HCT116 (cell line): ENCODE measurements around the gene TRAF3. TPM values are rescaled to one million over a fixed set of nuclear protein-coding genes. Genes with fewer than 3 reads are reported as not detected.

Source experiments
- ATAC-seq: fragments of 200-7000 bp; cut with Tn5 transposase; 2 replicates; pipeline ENCODE4 v1.9.1; 2020; ENCODE audit warnings: mild to moderate bottlenecking, moderate library complexity
- BruUV-seq: library from RNA; stranded (reverse); fragments of 400-500 nt; replicated peaks from 2 replicates; lab custom pipeline; 2021; lab: Mats Ljungman, UMichigan
- CTCF ChIA-PET: fragments of 300-600 bp; sonication (Branson Sonifier 250); formaldehyde crosslinking; loops from one replicate; lab custom pipeline; 2021; ENCODE audit warnings: antibody characterized with exemption; lab: Charles Lee
- POLR2A ChIA-PET: fragments of 300-600, 350-600 bp; sonication (Branson Sonifier 250); formaldehyde crosslinking; loops from one replicate; lab custom pipeline; 2021; ENCODE audit warnings: antibody characterized with exemption; lab: Charles Lee
- RAD21 ChIA-PET, 2 experiments: fragments of 300-600 bp; sonication (Branson Sonifier 250); formaldehyde crosslinking; loops; one replicate each; lab custom pipeline; 2023; ENCODE audit warnings: low total read pairs in 2 of 2; ENCODE audit not compliant: uncharacterized antibody in 2 of 2, unreplicated experiment in 2 of 2, low non-redundant PET in 1 of 2; lab: Charles Lee
- DNase-seq: peaks from one replicate; pipeline ENCODE4 v3.0.0-alpha.2; 2010; ENCODE audit warnings: low read depth, low spot score
- H2AFZ ChIP-seq: fragments of 200-600 bp; shearing (Covaris generic), sonication (generic); 2 replicates; pipeline ENCODE4 v1.6.1; 2017; ENCODE audit warnings: low read depth, mixed run types, mixed read lengths, antibody characterized with exemption, low read length; ENCODE audit not compliant: poor library complexity, severe bottlenecking
- H3K27ac ChIP-seq: 2 replicates; pipeline ENCODE4 v1.5.1; 2012; ENCODE audit warnings: low read depth, low read length
- H3K27me3 ChIP-seq: fragments of 200-600 bp; sonication (generic); 2 replicates; pipeline ENCODE4 v1.6.1; 2016; ENCODE audit warnings: mixed run types, low read length, mixed read lengths; ENCODE audit not compliant: insufficient read depth
- H3K36me3 ChIP-seq, 2 experiments: fragments of 200-500 bp in 1 of 2; fragments of 200-600 bp in 1 of 2; sonication (Bioruptor generic) in 1 of 2; sonication (generic) in 1 of 2; 2 replicates each; pipeline versions ENCODE4 v1.5.1 to v1.6.1; 2014 to 2016; ENCODE audit warnings: low read length in 2 of 2, inconsistent platforms in 1 of 2, mixed read lengths in 1 of 2, mixed run types in 1 of 2; ENCODE audit not compliant: insufficient read depth in 2 of 2, control insufficient read depth in 1 of 2
- H3K4me1 ChIP-seq, 2 experiments: fragments of 200-600 bp in 1 of 2; sonication (generic) in 1 of 2; 2 replicates each; pipeline versions ENCODE4 v1.5.1 to v1.6.1; 2012 to 2017; ENCODE audit warnings: low read length in 2 of 2, inconsistent platforms in 1 of 2, mild to moderate bottlenecking in 1 of 2, mixed read lengths in 1 of 2, mixed run types in 1 of 2, moderate library complexity in 1 of 2; ENCODE audit not compliant: insufficient read depth in 2 of 2, control insufficient read depth in 1 of 2
- H3K4me2 ChIP-seq: fragments of 200-600 bp; sonication (generic); 2 replicates; pipeline ENCODE4 v1.6.1; 2017; ENCODE audit warnings: mixed run types, low read length, mixed read lengths
- H3K4me3 ChIP-seq, 2 experiments: fragments of 200-600 bp in 1 of 2; sonication (generic) in 1 of 2; replicated peaks in 1 of 2; 2 replicates each; pipeline ENCODE4 v1.5.1; 2011 to 2016; ENCODE audit warnings: low read length in 2 of 2, control low read depth in 1 of 2, low read depth in 1 of 2, mild to moderate bottlenecking in 1 of 2, mixed read lengths in 1 of 2, mixed run types in 1 of 2
- H3K79me2 ChIP-seq: fragments of 200-600 bp; sonication (generic); 2 replicates; pipeline ENCODE4 v1.6.1; 2017; ENCODE audit warnings: mild to moderate bottlenecking, mixed run types, low read length, moderate library complexity, mixed read lengths; ENCODE audit not compliant: insufficient read depth
- H3K9ac ChIP-seq: fragments of 200-600 bp; sonication (generic); 2 replicates; pipeline ENCODE4 v1.6.1; 2016; ENCODE audit warnings: low read length, mixed read lengths
- H3K9me2 ChIP-seq: fragments of 200-600 bp; sonication (generic), shearing (Covaris generic); 2 replicates; pipeline ENCODE4 v1.6.1; 2017; ENCODE audit warnings: mixed run types, mild to moderate bottlenecking, moderate library complexity; ENCODE audit not compliant: insufficient read depth
- H3K9me3 ChIP-seq, 2 experiments: fragments of 200-500 bp in 1 of 2; fragments of 200-600 bp in 1 of 2; sonication (Bioruptor generic) in 1 of 2; sonication (generic) in 1 of 2; 2 replicates each; pipeline ENCODE4 v1.6.1; 2014 to 2017; ENCODE audit warnings: low read length in 2 of 2, mixed read lengths in 2 of 2, inconsistent platforms in 1 of 2, low read depth in 1 of 2, mild to moderate bottlenecking in 1 of 2, mixed run types in 1 of 2, moderate library complexity in 1 of 2; ENCODE audit not compliant: control insufficient read depth in 1 of 2, insufficient read depth in 1 of 2
- H4K20me1 ChIP-seq: fragments of 200-600 bp; sonication (generic), shearing (Covaris generic); 2 replicates; pipeline ENCODE4 v1.6.1; 2017; ENCODE audit warnings: mixed run types, mild to moderate bottlenecking, moderate library complexity; ENCODE audit not compliant: insufficient read depth
- ATF3 ChIP-seq: IDR thresholded peaks from 2 replicates; pipeline ENCODE4 v1.6.1; 2012
- CBX3 ChIP-seq: IDR thresholded peaks from 2 replicates; pipeline ENCODE4 v1.6.1; 2012; ENCODE audit warnings: low read depth
- CEBPB ChIP-seq: IDR thresholded peaks from 2 replicates; pipeline ENCODE4 v1.6.1; 2012; ENCODE audit warnings: low read depth
- CTCF ChIP-seq, 3 experiments: fragments of 200-600 bp in 1 of 3; sonication (generic) in 1 of 3; IDR thresholded peaks in 2 of 3; conservative IDR thresholded peaks in 1 of 3; 2 replicates each; pipeline ENCODE4 v1.5.1; 2012 to 2017; ENCODE audit warnings: low read depth in 2 of 3, low read length in 2 of 3, antibody characterized with exemption in 1 of 3, borderline replicate concordance in 1 of 3, control low read depth in 1 of 3, mild to moderate bottlenecking in 1 of 3, mixed read lengths in 1 of 3, mixed run types in 1 of 3, moderate library complexity in 1 of 3; ENCODE audit not compliant: insufficient read depth in 1 of 3
- EGR1 ChIP-seq: IDR thresholded peaks from 2 replicates; pipeline ENCODE4 v1.6.1; 2012; ENCODE audit warnings: low read depth
- ELF1 ChIP-seq: IDR thresholded peaks from 2 replicates; pipeline ENCODE4 v1.6.1; 2012; ENCODE audit warnings: low read depth, borderline replicate concordance
- EZH2phosphoT487 ChIP-seq: fragments of 200-600 bp; IDR thresholded peaks from 2 replicates; pipeline ENCODE4 v1.6.1; 2018; ENCODE audit warnings: antibody characterized with exemption, borderline replicate concordance
- POLR2A ChIP-seq: IDR thresholded peaks from 2 replicates; pipeline ENCODE4 v1.7.0; 2011; ENCODE audit warnings: borderline replicate concordance; ENCODE audit not compliant: insufficient read depth, insufficient read length; ENCODE audit errors: extremely low read depth
- POLR2AphosphoS5 ChIP-seq: IDR thresholded peaks from 2 replicates; pipeline ENCODE4 v1.6.1; 2011; ENCODE audit warnings: mild to moderate bottlenecking, low read depth, low read length, moderate library complexity
- RAD21 ChIP-seq: IDR thresholded peaks from 2 replicates; pipeline ENCODE4 v1.6.1; 2012; ENCODE audit warnings: low read depth, mild to moderate bottlenecking
- TCF7L2 ChIP-seq: IDR thresholded peaks from 2 replicates; pipeline ENCODE4 v1.7.0; 2011; ENCODE audit warnings: borderline replicate concordance, inconsistent platforms; ENCODE audit not compliant: insufficient read depth, insufficient read length; ENCODE audit errors: extremely low read depth
- ZFX ChIP-seq: fragments of 450-650 bp; IDR thresholded peaks from 2 replicates; pipeline ENCODE4 v1.6.1; 2017
- intact Hi-C: fragments of 100-400 bp; cut with micrococcal nuclease; formaldehyde crosslinking; loops from 2 replicates; pipeline ENCODE4 v1.10.0; 2022
- total RNA-seq: library from RNA; stranded (reverse); gene quantifications from one replicate; pipeline ENCODE4 v1.2.1, GENCODE V29; 2021; ENCODE audit not compliant: unreplicated experiment
- TF ChIP-seq, protein P1 (sequence below): IDR thresholded peaks from 2 replicates; pipeline ENCODE4 v1.6.1; 2012; ENCODE audit warnings: low read depth

TRAF3 gene
- total RNA-seq, 1 experiment from 2014 or later: 32.1 TPM

GRCh38 chr14:102910442-102910841, 133.2 kb downstream of the TRAF3 start:
- CTCF ChIA-PET: no interaction called here
- RAD21 ChIA-PET: no interaction called here
- H3K9me2 ChIP-seq: no peaks in the 10 kb centered on the region

GRCh38 chr14:102911541-102911951, 134.3 kb downstream of the TRAF3 start:
- DNase-seq: no peak
- H3K36me3 ChIP-seq: peaks cover 0 to 4% of the 10 kb centered on the region in 2 experiments; a peak in 1 of 4 replicates
- H3K79me2 ChIP-seq: no peaks in the 10 kb centered on the region
- H3K4me3 ChIP-seq: no peak overlapping the region
- no peak for ATAC-seq
- H3K4me2 ChIP-seq: no peak overlapping the region
- CTCF ChIA-PET: no interaction called here
- no peaks in the 10 kb centered on the region for H4K20me1 ChIP-seq
- BruUV-seq: no TSS peak
- no peak overlapping the region for H2AFZ ChIP-seq
- H3K9me3 ChIP-seq: no peaks in the 10 kb centered on the region
- POLR2A ChIA-PET: no interaction called here
- H3K9me2 ChIP-seq: no peaks in the 10 kb centered on the region
- no peak overlapping the region for H3K9ac ChIP-seq
- H3K27ac ChIP-seq: no peak overlapping the region
- intact Hi-C loops: loop anchor here (10.0 kb wide), 1 partner anchor 317 kb away; the partner anchor contains the start of gene RCOR1
- H3K27me3 ChIP-seq: no peaks in the 10 kb centered on the region
- RAD21 ChIA-PET: no interaction called here
- no peaks in the 10 kb centered on the region for H3K4me1 ChIP-seq
- TF ChIP-seq CEBPB (no peak), RAD21 (no peak), EZH2phosphoT487 (no peak), POLR2AphosphoS5 (no peak), TCF7L2 (no peak), ZFX (no peak), POLR2A (no peak), ATF3 (no peak), ELF1 (no peak), CTCF (IDR thresholded peaks at IDR 0.05 in 2 of 3, conservative IDR thresholded peaks at IDR 0.05 in 1 of 3; ENCODE audit: borderline replicate concordance in 1 of 3, insufficient read depth in 1 of 3, low read depth in 2 of 3, low read length in 2 of 3) (no peak), CBX3 (no peak), EGR1 (no peak)

More at GRCh38 chr14:102910442-102910841, 133.2 kb downstream of the TRAF3 start:
- peaks cover 0 to 6% of the 10 kb centered on the region in 2 experiments; a peak in 1 of 4 replicates for H3K36me3 ChIP-seq
- TF ChIP-seq CBX3 (no peak), RAD21 (no peak)
- TF ChIP-seq, protein P1, sequence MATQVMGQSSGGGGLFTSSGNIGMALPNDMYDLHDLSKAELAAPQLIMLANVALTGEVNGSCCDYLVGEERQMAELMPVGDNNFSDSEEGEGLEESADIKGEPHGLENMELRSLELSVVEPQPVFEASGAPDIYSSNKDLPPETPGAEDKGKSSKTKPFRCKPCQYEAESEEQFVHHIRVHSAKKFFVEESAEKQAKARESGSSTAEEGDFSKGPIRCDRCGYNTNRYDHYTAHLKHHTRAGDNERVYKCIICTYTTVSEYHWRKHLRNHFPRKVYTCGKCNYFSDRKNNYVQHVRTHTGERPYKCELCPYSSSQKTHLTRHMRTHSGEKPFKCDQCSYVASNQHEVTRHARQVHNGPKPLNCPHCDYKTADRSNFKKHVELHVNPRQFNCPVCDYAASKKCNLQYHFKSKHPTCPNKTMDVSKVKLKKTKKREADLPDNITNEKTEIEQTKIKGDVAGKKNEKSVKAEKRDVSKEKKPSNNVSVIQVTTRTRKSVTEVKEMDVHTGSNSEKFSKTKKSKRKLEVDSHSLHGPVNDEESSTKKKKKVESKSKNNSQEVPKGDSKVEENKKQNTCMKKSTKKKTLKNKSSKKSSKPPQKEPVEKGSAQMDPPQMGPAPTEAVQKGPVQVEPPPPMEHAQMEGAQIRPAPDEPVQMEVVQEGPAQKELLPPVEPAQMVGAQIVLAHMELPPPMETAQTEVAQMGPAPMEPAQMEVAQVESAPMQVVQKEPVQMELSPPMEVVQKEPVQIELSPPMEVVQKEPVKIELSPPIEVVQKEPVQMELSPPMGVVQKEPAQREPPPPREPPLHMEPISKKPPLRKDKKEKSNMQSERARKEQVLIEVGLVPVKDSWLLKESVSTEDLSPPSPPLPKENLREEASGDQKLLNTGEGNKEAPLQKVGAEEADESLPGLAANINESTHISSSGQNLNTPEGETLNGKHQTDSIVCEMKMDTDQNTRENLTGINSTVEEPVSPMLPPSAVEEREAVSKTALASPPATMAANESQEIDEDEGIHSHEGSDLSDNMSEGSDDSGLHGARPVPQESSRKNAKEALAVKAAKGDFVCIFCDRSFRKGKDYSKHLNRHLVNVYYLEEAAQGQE: no peak
- TF ChIP-seq, all 23 proteins: peak for 0
- no peak overlapping the region for H3K9ac ChIP-seq
- no peaks in the 10 kb centered on the region for H3K79me2 ChIP-seq
- H3K27me3 ChIP-seq: no peaks in the 10 kb centered on the region
- H2AFZ ChIP-seq: no peak overlapping the region
- DNase-seq (no peak), ATAC-seq (no peak)
- H3K4me1 ChIP-seq: no peaks in the 10 kb centered on the region
- POLR2A ChIA-PET: no interaction called here
- BruUV-seq: no TSS peak
- H3K4me2 ChIP-seq: no peak overlapping the region
- H3K27ac ChIP-seq: no peak overlapping the region
- H3K9me3 ChIP-seq: no peaks in the 10 kb centered on the region
- intact Hi-C loops: loop anchor here (10.0 kb wide), 1 partner anchor 316 kb away; the partner anchor contains the start of gene RCOR1
- H4K20me1 ChIP-seq: no peaks in the 10 kb centered on the region
- no peak overlapping the region for H3K4me3 ChIP-seq
